GM21526 (cell line): Measurements from ENCODE around the gene PALLD.

Experiments used
- ATAC-seq: cut with Tn5 transposase; IDR thresholded peaks from one replicate; pipeline ENCODE4 v1.9.1; 2021; ENCODE audit warnings: moderate library complexity; ENCODE audit not compliant: unreplicated experiment, low FRiP score

Gene PALLD

GRCh38 chr4:168585168-168586091 lies 88.6 kb downstream of the PALLD start:
- peak; percentile 99 for ATAC-seq

DNA sequence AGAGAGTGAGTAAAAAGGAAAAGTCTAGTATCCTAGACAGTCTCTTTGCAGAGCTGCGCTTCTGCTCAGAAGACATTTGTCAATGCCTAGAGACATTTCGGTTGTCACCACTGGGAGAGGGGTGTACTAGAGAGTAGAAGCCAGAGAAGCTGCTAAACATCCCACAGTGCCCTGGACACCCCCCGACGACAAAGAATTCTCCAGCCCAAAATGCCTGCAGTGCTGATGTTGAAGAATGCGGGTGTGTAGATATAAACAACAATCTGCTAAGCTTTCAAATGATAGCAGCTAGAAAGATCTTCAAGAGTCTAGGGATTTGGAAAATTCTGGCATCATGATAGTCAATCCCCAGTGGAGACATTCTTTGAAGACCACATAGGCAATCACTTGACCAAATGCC lies 90.1 kb downstream of the PALLD start:
- no peak for ATAC-seq

- ATAC-seq, result no peak
These were observed 90.7 kb downstream of the PALLD start for GRCh38 chr4:168587411-168588125.

GRCh38 chr4:168588916-168589531 lies 92.2 kb downstream of the PALLD start:
- no peak for ATAC-seq

GRCh38 chr4:168592676-168593075 lies 95.8 kb downstream of the PALLD start:
- no peak for ATAC-seq

GRCh38 chr4:168593399-168593798 lies 96.5 kb downstream of the PALLD start:
- ATAC-seq, result no peak

DNA sequence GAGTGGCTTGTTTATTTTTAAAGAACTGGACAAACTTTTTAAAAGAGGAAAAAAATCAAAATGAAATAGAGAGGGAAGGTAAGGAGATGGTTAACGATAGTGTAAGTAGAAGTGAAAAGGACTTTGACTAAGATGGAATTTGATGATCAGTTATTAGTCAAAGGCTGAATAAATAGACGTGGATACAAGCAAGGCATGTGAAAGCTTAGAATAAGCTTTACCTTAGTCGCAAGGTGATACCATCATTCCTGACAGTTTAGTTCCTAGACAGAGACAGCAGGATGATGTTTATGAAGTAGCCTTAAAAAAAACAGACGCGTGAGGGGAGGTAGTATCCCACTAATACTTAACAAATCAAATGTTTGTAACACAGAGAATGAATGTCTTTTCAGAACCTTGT lies 97.3 kb downstream of the PALLD start:
- no peak for ATAC-seq

DNA sequence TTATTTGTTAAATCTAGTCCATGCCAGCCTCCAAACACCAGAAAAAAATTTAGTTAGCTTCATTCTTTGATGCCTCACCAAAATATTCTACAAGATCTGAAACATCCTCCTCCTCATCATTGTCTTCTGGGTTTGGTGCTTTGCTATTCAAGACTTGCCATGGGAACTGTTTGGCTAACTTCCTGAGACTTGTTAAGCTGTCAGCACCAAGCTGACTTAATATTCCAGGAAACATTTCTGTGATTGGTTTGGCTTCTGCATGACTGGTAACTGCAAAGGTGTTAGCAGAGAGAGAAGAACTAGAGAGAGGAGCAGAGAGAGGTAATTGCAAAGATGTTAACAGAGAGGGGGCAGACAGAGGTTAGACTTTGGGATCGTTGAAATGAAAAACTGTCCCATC lies 101.3 kb downstream of the PALLD start:
- no peak for ATAC-seq

DNA sequence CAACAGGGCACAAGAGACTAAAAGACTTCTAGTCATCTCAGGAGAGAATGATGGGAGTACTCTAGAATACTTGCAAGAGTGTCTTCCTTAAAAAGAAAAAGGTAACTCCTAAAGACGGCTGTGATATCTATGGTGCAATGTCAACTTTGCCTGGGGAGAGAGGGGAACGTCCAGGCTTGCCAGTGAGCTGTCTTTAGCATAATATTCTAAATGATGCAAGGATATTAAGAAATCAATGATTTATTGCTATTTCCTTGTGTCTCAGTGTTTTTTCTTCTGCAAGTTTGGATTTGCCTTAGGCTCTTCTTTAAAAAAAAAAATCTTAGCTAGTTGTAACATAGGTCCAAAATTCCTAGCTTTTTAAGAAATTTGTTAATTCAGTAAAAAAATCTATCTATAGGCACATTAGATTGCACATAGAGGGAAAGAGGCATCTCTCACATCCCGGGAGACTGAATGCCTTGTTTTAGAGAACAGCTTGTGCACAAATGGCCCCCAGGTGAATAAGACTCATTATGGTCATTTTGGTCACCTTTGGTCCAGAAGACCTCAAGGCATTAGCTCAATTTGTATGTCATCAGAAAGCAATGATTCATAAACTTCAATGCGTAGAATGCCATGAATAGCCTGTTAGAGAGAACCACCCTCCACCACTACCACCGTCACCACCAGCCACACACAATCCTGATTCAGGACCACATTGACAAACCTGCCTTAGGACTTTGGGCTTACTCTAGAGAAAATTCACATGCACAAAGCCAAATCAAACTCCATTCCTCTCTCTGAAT lies 104.1 kb downstream of the PALLD start:
- no peak for ATAC-seq

- no peak for ATAC-seq
These were observed 105.0 kb downstream of the PALLD start for GRCh38 chr4:168601899-168602298.

DNA sequence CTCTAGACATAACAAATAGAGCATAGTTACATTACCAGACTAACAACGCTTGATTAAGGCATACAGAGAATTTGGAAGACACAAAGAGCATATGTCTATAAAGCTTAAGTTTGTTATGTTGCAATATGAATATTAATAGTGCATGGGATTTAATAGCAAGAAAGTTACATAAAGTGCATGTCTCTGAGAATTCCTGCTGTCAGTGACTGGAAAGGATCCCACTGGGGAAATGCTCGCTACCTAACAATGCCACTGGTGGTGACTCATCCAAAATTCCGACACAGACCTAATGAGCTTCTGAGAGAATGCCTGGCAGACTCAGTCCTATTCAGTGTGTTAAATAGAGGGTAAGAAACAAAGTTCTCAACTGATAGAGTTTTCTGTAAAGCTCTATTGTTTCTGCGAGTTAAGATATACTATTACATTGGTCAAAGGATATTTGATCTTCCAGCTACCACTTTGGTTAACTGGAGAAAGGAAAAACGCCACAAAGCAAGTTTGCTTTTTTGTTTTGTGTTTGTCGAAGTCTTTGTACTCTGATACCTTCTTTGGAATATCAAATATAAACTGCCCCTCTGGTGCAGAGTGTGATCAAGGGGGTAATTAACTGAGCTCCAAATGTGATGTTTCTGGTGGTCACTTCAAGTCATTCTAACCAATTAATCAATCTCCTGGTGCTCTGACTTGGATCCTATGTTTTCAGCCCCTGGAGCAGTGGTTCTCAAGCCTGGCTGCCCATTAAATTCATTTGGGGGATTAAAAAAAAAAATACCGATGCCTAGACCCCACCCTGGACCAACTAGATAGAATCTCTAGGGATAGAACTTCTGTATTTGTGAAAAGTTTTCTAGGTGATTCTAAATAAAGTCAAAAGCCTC lies 107.9 kb downstream of the PALLD start:
- ATAC-seq, result no peak

GRCh38 chr4:168605411-168605810 lies 108.6 kb downstream of the PALLD start:
- ATAC-seq, result no peak

- no peak for ATAC-seq
These were observed 110.4 kb downstream of the PALLD start for GRCh38 chr4:168607215-168607614.

GRCh38 chr4:168608771-168609170 lies 111.9 kb downstream of the PALLD start:
- no peak for ATAC-seq

GRCh38 chr4:168609369-168609768 lies 112.5 kb downstream of the PALLD start:
- no peak for ATAC-seq

DNA sequence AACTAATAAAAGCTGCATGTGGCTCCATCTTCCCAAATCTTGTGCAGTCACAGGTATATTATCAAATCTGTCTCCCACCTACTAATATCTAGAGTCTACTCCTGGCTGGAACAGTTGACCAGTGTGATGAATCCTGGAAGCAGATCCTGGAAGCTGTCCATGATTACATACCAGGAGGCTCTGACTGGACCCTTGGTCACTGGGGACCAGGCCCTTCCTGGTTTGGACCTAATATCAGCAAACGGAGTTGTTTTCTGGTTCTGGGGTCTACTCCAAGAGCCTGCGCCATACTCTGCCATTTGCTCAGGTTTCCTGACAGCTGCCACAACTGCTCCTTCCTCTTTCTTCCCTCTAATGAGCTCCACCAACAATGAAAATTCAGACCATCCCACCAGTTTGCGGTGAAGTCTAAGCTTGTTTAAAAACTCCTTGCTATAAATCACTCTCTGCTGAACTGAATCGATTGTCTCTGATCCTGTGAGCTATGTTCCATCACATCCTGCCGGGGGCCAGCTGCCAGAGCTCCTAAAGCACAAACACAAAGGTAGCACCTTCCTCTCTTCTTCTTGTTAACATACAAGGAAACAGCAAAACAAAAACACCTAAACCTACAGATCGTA lies 114.2 kb downstream of the PALLD start:
- no peak for ATAC-seq

GRCh38 chr4:168612450-168613135 lies 115.7 kb downstream of the PALLD start:
- ATAC-seq, result no peak

DNA sequence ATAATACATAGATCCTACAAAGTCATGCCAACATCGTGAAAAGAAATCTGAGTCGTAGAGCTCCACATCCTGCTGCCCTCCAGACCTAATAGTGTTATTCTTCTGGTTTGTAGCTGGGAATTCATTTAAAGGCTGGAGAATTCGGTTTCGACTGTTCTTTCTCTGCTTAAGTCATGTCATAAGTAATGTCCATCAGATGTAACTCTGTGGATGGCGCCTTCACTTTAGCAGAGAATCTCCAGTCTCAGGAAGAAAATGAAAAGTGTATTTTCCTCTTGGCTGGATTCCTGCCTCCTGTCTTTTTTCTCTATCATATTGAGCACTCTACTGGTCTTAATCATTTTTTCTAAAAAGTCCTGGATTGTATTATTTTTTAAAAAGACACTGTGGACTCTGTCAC lies 117.0 kb downstream of the PALLD start:
- ATAC-seq, result no peak
